CD4-positive, alpha-beta T cell (primary cell): ENCODE measurements around the gene FMN1. TPM values are rescaled to one million over a fixed set of nuclear protein-coding genes. Genes with fewer than 3 reads are reported as not detected.

ENCODE experiments used
- ATAC-seq: fragments of 200-7000 bp; cut with Tn5 transposase; one replicate; pipeline ENCODE4 v1.10.0; 2022; ENCODE audit warnings: mild to moderate bottlenecking; ENCODE audit not compliant: poor library complexity
- CTCF ChIA-PET: fragments of 350-600 bp; sonication (Branson Sonifier 250); formaldehyde crosslinking; loops from one replicate; lab custom pipeline; 2021; ENCODE audit warnings: antibody characterized with exemption, inconsistent platforms; lab: Charles Lee
- POLR2A ChIA-PET: fragments of 350-600 bp; sonication (Branson Sonifier 250); formaldehyde crosslinking; loops from one replicate; lab custom pipeline; 2021; ENCODE audit warnings: antibody characterized with exemption, inconsistent platforms; lab: Charles Lee
- DNase-seq, 14 experiments: peaks; one replicate each; pipeline ENCODE4 v3.0.0-alpha.2; 2013 to 2020; ENCODE audit warnings: mixed read lengths in 2 of 14
- H3K27ac ChIP-seq, 2 donors: one replicate each; pipeline versions ENCODE4 v1.5.1 to v1.7.0; 2013; ENCODE audit warnings: low read length in 2 of 2, low read depth in 1 of 2, mild to moderate bottlenecking in 1 of 2
- H3K27me3 ChIP-seq, 2 experiments: 1 replicate in 1 of 2; 2 replicates in 1 of 2; pipeline versions ENCODE4 v1.6.1 to v1.7.0; 2013; ENCODE audit warnings: low read length in 2 of 2, control low read depth in 1 of 2, mild to moderate bottlenecking in 1 of 2, moderate library complexity in 1 of 2; ENCODE audit not compliant: insufficient read depth in 2 of 2, control insufficient read depth in 1 of 2
- H3K36me3 ChIP-seq: one replicate; pipeline ENCODE4 v1.6.1; 2013; ENCODE audit warnings: low read length, control low read depth; ENCODE audit not compliant: insufficient read depth
- H3K4me1 ChIP-seq: one replicate; pipeline ENCODE4 v1.6.1; 2013; ENCODE audit warnings: low read length, control low read depth; ENCODE audit not compliant: insufficient read depth
- H3K4me3 ChIP-seq: one replicate; pipeline ENCODE4 v1.5.1; 2013; ENCODE audit warnings: mild to moderate bottlenecking, low read length, moderate library complexity
- H3K9me3 ChIP-seq, 2 experiments: 1 replicate in 1 of 2; 2 replicates in 1 of 2; pipeline versions ENCODE4 v1.6.1 to v1.7.0; 2013; ENCODE audit warnings: low read length in 2 of 2, mild to moderate bottlenecking in 2 of 2, control low read depth in 1 of 2, moderate library complexity in 1 of 2; ENCODE audit not compliant: control insufficient read depth in 1 of 2, insufficient read depth in 1 of 2
- H3K27ac Mint-ChIP-seq: one replicate; pipeline ENCODE4 v1.8.0; 2020; ENCODE audit warnings: mixed read lengths
- H3K27me3 Mint-ChIP-seq: one replicate; pipeline ENCODE4 v1.8.0; 2021; ENCODE audit warnings: mixed read lengths
- H3K36me3 Mint-ChIP-seq: one replicate; pipeline ENCODE4 v1.8.0; 2021; ENCODE audit warnings: low read depth, mixed read lengths
- H3K4me1 Mint-ChIP-seq: one replicate; pipeline ENCODE4 v1.8.0; 2021; ENCODE audit warnings: low read depth, mixed read lengths
- H3K4me3 Mint-ChIP-seq: one replicate; pipeline ENCODE4 v1.8.0; 2020; ENCODE audit warnings: mild to moderate bottlenecking, mixed read lengths
- H3K9me3 Mint-ChIP-seq: one replicate; pipeline ENCODE4 v1.8.0; 2020; ENCODE audit warnings: mixed read lengths
- intact Hi-C, 2 experiments: fragments of 100-400 bp; cut with DNase I in 1 of 2; cut with micrococcal nuclease in 1 of 2; formaldehyde crosslinking; loops; one replicate each; pipeline versions ENCODE4 v1.15.1 to v1.9.0; 2023 to 2025; cut with DNase I, micrococcal nuclease
- total RNA-seq, 174 experiments: library from RNA in 2 of 174; stranded (reverse) in 2 of 174; gene quantifications; one replicate each; pipeline ENCODE4 v1.2.3 and lab custom pipeline; 2021 to 2026
- TF ChIP-seq, protein P1 (sequence below): fragments of 200-600 bp; IDR thresholded peaks from one replicate; pipeline ENCODE4 v1.8.0; 2022; ENCODE audit warnings: antibody characterized with exemption, mild to moderate bottlenecking

Gene FMN1
- total RNA-seq, 2 experiments from 2014 or later, result 0.39 to 0.55 TPM

- CTCF ChIA-PET, result no interaction called here
Measured at GRCh38 chr15:33182278-33182905, 12.1 kb downstream of the FMN1 start.

GRCh38 chr15:33179874-33180273 lies 14.6 kb downstream of the FMN1 start:
- Mint-ChIP-seq H3K9me3 (no peaks in the 10 kb centered on the region), H3K27ac (no peak overlapping the region), H3K36me3 (no peaks in the 10 kb centered on the region), H3K4me1 (no peaks in the 10 kb centered on the region), H3K4me3 (no peak overlapping the region), H3K27me3 (no peaks in the 10 kb centered on the region)
- CTCF ChIA-PET, result no interaction called here
- Histone ChIP-seq H3K36me3 (no peaks in the 10 kb centered on the region), H3K9me3 (no peaks in the 10 kb centered on the region), H3K27ac (no peak overlapping the region), H3K27me3 (no peaks in the 10 kb centered on the region), H3K4me3 (no peak overlapping the region), H3K4me1 (no peaks in the 10 kb centered on the region)
- intact Hi-C loops, result no loop called here
- no peak for DNase-seq
- ATAC-seq, result no peak
- POLR2A ChIA-PET, result no interaction called here
- TF ChIP-seq, protein P1, sequence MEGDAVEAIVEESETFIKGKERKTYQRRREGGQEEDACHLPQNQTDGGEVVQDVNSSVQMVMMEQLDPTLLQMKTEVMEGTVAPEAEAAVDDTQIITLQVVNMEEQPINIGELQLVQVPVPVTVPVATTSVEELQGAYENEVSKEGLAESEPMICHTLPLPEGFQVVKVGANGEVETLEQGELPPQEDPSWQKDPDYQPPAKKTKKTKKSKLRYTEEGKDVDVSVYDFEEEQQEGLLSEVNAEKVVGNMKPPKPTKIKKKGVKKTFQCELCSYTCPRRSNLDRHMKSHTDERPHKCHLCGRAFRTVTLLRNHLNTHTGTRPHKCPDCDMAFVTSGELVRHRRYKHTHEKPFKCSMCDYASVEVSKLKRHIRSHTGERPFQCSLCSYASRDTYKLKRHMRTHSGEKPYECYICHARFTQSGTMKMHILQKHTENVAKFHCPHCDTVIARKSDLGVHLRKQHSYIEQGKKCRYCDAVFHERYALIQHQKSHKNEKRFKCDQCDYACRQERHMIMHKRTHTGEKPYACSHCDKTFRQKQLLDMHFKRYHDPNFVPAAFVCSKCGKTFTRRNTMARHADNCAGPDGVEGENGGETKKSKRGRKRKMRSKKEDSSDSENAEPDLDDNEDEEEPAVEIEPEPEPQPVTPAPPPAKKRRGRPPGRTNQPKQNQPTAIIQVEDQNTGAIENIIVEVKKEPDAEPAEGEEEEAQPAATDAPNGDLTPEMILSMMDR, result no peak

More at GRCh38 chr15:33182278-33182905, 12.1 kb downstream of the FMN1 start:
- H3K27me3 Mint-ChIP-seq, result no peaks in the 10 kb centered on the region
- TF ChIP-seq, protein P1, result no peak
- Histone ChIP-seq H3K9me3 (no peaks in the 10 kb centered on the region), H3K4me3 (no peak overlapping the region), H3K4me1 (no peaks in the 10 kb centered on the region), H3K27ac (no peak overlapping the region), H3K36me3 (no peaks in the 10 kb centered on the region), H3K27me3 (no peaks in the 10 kb centered on the region)
- ATAC-seq (no peak), DNase-seq (no peak)
- H3K4me3 Mint-ChIP-seq, result no peak overlapping the region
- no peaks in the 10 kb centered on the region for H3K9me3 Mint-ChIP-seq
- POLR2A ChIA-PET, result no interaction called here
- no peak overlapping the region for H3K27ac Mint-ChIP-seq
- H3K4me1 Mint-ChIP-seq, result no peaks in the 10 kb centered on the region
- intact Hi-C loops, result no loop called here
- no peaks in the 10 kb centered on the region for H3K36me3 Mint-ChIP-seq

GRCh38 chr15:33171202-33171601 lies 23.3 kb downstream of the FMN1 start:
- ATAC-seq (no peak), DNase-seq (no peak)
- H3K4me1 ChIP-seq, result no peaks in the 10 kb centered on the region
- no peak overlapping the region for H3K27ac ChIP-seq
- H3K9me3 Mint-ChIP-seq, result no peaks in the 10 kb centered on the region
- TF ChIP-seq, protein P1, result no peak
- H3K27me3 Mint-ChIP-seq, result peaks cover 5% of the 10 kb centered on the region
- CTCF ChIA-PET, result no interaction called here
- H3K36me3 Mint-ChIP-seq, result no peaks in the 10 kb centered on the region
- no peaks in the 10 kb centered on the region for H3K36me3 ChIP-seq
- intact Hi-C loops, result no loop called here
- no peaks in the 10 kb centered on the region for H3K9me3 ChIP-seq
- POLR2A ChIA-PET, result no interaction called here
- H3K4me3 Mint-ChIP-seq, result no peak overlapping the region
- H3K27ac Mint-ChIP-seq, result no peak overlapping the region
- H3K4me1 Mint-ChIP-seq, result no peaks in the 10 kb centered on the region
- H3K27me3 ChIP-seq, result no peaks in the 10 kb centered on the region
- no peak overlapping the region for H3K4me3 ChIP-seq
